Activated T-helper 9 cell treated with anti-CD3 and anti-CD28 coated beads, Interleukin-2, amount 50 U/mL, for 16 hours (primary cell): ENCODE data around the gene NRL.

Experiments used
- DNase-seq: peaks from one replicate; pipeline ENCODE4 v3.0.0-alpha.2; 2020; ENCODE audit warnings: low read depth

Gene NRL

DNA sequence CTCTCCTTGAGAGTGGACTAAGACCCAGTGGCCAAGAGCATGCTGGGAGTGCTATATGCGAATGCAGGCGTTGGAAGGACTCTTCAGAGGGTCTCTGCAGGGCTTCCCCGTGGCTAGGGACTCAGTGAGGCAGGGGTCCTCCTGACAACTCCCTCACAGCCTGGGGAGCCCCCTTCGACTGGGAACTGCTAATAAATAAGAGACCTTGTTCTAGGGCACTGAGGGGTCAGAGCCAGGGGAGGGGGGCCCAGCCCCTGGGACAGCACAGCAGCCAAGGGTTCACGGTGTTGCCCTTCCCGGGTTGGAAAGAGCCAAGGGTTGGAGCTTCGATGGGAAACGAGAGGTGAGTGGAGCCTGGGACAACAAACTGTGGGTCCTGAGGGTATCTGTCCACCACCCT is 49.3 kb downstream of the NRL start:
- DNase-seq = no peak

GRCh38 chr14:24064856-24065255 is 49.9 kb downstream of the NRL start:
- DNase-seq = no peak

GRCh38 chr14:24064091-24064795 is 50.5 kb downstream of the NRL start:
- no peak for DNase-seq

DNA sequence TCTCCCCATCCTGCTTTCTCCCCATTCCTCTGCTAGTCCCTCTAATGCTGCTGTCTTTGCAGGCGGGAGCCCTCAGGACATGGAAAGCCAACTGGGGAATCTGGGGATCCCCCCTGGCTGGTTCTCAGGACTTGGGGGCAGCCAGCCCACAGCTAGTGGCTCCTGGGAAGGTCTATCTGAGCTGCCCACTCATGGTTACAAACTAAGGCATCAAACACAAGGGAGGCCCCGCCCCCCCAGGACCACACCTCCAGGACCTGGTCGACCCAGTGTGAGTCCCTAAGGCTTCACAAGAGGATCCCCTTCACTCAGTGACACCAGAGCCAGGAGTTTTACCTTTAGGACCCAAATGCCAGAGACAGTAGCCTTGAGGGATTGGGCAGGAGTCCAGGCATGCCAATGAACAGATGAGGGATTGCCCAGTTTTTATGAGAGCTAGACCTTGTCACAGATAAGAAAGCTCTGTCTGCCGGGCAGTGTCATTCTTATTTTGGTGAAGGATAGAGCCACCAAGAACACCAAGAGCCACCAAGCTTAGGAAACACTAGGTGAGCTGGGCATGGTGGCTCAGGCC is 51.4 kb downstream of the NRL start:
- no peak for DNase-seq

GRCh38 chr14:24062216-24062980 is 52.4 kb downstream of the NRL start:
- DNase-seq = no peak

DNA sequence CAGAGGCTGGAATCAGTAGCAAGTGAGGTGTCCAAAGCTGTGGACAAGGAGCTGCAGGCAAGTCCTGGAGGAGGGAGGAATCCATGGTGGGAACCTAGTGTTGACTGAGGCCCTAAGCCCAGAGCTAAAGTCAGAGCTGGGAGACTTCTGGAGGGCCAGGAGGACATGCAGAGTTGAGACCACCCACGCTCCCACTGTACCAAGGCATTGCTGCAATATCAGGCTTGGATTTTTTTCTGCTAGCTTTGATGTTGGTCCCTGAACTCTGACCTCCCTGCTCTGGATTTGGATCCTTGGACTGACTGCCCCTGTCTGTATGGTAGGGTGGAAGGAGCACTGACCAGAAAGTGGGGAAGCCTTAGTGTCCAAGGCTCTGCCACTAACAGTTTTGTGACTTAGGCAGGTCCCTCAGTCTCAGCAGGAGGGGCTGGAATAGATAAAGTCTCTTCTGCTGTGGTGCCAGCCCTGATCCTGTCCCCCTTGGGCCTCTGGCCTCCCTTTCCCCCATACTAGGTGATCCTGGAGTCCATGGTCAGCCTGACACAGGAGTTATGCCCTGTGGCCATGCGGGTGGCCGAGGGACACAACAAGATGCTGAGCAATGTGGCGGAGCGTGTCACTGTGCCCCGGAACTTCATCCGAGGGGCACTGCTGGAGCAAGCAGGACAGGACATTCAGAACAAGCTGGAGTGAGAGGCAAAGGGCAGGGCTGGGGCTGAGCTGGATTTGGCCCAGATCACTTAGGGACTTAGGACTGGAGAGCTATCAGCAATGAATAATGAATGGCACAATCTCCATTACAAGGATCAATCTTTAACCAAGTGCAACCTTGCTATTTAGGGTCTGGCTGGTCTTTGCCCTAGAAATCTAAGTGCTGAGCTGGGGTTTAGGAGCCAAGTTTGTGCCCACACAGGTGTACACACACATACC is 53.5 kb downstream of the NRL start:
- DNase-seq = no peak

DNA sequence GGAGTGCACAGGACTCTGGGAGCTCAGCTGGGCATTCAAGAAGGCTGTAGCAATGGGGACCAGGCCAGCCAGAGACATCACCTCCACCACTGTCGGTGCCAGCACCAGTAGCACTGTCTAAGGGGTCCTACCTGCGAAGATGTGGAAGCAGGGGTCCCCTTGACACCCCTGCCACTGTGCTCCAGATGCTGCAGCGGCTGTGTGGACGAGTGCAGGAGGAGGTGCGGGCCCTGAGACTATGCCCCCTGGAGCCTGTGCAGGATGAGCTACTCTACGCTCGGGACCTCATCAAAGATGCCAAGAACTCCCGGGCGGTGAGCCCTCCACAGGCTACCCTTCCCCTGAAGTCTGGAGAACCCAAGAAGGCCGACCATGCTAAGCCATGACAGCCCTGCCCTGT is 54.3 kb downstream of the NRL start:
- DNase-seq = no peak

DNA sequence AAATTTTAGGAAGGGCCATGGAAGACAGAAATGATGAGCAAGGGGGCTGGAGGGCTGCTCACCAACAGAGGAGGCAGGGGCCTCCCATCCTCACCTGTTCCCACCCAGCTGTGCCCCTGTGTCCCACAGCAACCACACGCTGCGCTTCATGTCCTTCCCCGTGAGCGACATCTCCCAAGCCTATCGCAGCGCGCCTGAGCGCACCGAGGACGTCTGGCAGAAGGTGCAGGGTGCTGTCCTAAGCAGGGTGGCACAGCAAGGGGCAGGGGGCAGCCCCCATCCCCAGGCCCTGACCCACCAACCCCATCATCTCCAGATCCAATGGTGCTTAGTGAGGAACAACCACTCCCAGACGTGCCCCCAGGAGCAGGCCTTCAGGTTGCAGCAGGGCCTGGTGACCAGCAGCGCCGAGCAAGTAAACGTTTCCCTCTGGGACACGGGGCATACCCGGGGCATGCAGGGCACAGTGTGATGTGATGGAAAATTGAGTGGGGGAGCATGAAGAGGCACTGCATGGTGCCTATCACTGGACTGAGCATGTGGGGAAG is 54.8 kb downstream of the NRL start:
- DNase-seq = no peak

- DNase-seq = no peak
Observed at GRCh38 chr14:24058951-24059475, 55.7 kb downstream of the NRL start.

DNA sequence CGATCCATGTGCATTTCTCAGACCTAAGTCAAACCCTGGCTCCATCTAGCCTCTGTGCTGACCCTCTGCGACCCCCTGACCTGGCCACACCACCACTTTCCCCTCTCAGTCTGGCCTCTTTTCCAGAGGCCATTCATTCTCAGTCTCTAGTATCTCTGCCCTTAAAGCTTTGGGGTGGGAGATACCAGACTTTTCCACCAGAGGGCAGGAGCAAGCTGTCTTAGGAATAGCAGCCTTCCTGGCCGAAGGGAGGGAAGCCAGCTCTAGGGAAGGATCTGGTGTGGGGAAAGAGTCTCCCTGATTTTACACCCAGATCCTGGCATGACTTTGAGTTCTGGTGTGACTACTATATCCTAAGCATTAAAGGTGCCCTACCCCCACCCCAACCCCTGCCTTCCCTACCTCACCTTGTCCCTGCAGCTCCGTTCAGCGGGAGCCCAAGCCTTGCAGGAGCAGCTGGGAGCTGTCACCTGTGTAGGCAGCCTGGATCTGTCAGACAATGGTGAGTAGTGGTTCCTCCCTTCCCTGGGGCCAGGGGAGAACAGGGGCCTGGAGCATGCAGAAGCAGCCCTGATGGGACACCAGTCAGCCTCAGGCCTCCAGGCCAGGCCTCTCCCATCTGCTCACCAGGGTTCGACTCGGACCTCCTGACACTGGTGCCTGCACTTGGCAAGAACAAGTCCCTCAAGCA is 56.3 kb downstream of the NRL start:
- no peak for DNase-seq

- DNase-seq = no peak
Observed at GRCh38 chr14:24057867-24058259, 56.9 kb downstream of the NRL start.

DNA sequence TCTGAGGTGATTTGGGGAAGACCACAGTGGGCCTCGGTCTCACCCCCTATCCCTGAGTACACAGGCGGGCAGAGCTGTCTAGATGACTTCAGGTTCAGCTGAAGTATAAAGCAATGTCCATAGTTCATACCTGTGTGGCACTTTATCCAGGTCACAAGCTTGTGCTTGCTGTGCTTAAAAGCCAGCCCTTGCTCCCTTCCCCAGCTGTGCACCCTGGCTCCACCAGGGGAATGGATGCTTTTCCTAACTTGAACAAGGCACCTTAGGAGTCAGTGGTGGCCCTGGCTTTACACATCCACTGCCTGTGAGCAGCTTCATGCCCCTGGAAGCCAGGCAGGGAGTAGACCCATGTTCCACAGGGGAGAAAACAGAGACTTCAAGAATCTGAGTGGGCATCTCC is 57.5 kb downstream of the NRL start:
- DNase-seq = no peak

- no peak for DNase-seq
Observed at GRCh38 chr14:24056800-24057184, 58.0 kb downstream of the NRL start.

- no peak for DNase-seq
Observed at GRCh38 chr14:24055971-24056799, 58.6 kb downstream of the NRL start.

- DNase-seq = no peak
Observed at GRCh38 chr14:24054646-24055045, 60.1 kb downstream of the NRL start.

DNA sequence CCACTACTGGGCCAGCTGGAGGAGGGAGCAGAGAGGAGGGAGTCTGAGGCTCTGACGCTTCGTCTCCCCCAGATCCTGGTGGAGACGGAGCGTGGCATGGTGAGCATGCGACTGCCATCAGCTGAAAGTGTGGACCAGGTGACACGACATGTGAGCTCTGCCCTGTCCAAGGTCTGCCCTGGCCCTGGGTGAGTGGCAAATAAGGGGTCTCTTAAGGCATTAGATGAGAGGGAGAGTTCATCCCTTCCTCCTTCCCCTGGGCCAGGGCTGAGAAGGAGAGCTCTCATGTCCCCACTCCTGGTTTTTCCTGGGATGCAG is 60.5 kb downstream of the NRL start:
- no peak for DNase-seq

GRCh38 chr14:24053548-24054323 is 61.0 kb downstream of the NRL start:
- no peak for DNase-seq

- peak; percentile 56 for DNase-seq
Observed at GRCh38 chr14:24052656-24053547, 61.8 kb downstream of the NRL start.
